NCI-H1417 (cell line): ENCODE measurements around the gene PDYN.

Experiments used
- DNase-seq, 3 experiments: peaks; one replicate each; lab custom pipeline; 2025; lab: John Stamatoyannopoulos, UW

The PDYN gene

DNA sequence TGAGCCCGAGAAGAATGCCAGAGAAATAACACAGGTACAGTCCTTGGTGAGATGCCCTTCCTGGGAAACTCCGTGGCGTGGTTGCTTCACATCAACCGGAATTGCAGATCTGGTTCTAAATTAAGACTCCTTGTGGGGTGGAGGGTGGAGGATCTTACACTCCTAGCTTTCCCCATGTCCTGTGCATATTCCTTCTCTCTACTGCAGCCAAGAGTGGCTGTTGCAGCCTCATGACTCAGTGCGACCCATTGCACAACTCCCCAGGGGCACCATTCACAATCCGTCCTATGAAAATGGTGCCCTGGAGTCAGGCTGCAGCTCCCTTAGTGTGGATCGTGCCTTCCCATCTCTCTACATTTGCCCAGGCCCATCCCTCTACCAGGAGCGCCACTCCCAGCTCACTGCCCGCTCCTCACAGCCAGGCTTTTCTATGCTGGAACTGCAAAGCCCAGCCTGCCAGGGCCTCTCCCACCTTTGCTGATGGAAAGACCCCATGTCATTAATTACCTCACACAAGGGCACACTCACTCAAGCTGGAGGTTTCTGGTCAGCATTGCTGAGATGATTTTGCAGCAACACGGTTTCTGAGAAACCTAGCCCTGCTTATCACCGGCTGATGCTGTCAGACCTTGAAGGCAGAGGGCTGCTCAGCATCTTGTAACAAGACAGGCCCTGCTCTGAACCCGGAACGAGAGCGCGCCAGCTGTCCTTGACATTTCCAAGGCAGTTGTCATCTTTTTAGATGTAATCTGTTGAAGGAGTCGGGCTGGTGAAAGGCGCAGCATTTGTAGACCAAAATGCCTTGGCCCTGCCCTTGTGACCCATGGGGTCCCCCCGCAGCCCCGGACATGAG is 58.9 kb downstream of the PDYN start:
- no peak for DNase-seq

DNA sequence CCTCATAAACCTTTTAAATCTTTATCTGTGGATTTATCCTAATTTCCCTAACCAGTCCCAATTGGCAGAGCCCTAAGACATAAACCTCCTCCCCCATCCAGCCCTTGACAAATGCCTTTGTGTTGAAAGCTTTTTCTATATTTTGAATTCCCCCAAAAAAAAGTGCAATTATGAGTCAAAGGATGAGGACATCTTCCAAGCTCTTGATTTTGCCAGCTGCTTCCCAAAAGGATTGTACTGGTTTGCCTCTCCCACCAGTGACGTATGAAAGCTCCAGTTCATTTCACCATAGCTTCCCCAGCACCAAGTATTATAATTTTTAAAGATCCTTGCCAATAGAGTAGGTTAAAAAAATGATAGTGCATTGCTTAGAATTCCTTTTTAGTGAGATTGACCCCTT is 59.7 kb downstream of the PDYN start:
- DNase-seq = no peak

GRCh38 chr20:1933465-1933870 is 60.4 kb downstream of the PDYN start:
- no peak for DNase-seq

DNA sequence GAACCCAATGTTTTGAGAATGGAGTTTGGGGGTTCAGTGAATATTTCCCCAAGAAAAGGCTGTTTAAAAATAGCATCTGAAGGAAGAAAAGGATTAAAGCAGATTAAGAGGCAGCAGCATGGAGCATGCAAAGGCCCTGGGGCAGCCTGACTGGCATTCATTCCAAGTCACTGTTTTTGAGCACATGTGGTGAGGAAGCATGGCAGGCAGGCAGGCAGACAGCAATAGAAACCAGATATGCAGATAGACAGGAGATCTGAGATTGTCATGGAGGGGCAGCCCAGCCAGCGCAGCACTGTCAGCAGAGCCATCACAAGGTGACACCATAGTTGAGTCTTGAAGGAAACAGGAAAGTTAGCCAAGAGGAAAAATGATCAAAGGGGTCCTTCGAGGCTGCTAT is 60.9 kb downstream of the PDYN start:
- no peak for DNase-seq

DNA sequence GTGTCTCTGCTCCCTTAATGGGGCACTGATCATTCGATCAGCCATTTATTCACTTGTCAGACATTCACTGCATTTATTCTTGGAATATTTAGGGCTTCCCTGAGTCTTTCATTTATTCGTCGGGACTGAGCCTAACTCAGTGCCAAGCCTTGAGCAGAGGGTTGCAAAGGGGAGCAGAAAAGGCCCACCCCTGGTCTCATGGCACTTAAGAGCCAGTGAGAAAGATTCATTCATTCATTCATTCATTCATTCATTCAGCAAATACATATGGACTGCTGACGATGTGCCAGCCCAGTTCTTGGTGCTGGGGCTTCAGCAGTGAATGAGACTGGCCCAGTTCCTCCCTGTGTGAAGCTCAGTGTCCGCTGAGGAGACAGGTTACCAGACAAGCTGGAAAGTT is 62.0 kb downstream of the PDYN start:
- DNase-seq = no peak

GRCh38 chr20:1930165-1930564 is 63.7 kb downstream of the PDYN start:
- no peak for DNase-seq

- DNase-seq = no peak
These were observed 64.4 kb downstream of the PDYN start for GRCh38 chr20:1929460-1929859.

- no peak for DNase-seq
These were observed 65.1 kb downstream of the PDYN start for GRCh38 chr20:1928782-1929181.
